AG09309 (cell line): ENCODE data around the gene TCF15.

ENCODE experiments used
- DNase-seq: peaks from one replicate; pipeline ENCODE4 v3.0.0-alpha.2; 2010; ENCODE audit warnings: low read depth
- H3K4me3 ChIP-seq: 2 replicates; pipeline ENCODE4 v1.5.1; 2011; ENCODE audit warnings: mild to moderate bottlenecking, low read depth, low read length, moderate library complexity; ENCODE audit not compliant: control insufficient read depth
- TF ChIP-seq, protein P1 (sequence below): IDR thresholded peaks from 2 replicates; pipeline ENCODE4 v1.5.1; 2011; ENCODE audit warnings: mild to moderate bottlenecking, low read depth, low read length, inconsistent platforms; ENCODE audit not compliant: insufficient read depth, control insufficient read depth; ENCODE audit errors: missing control alignments

TCF15 gene

DNA sequence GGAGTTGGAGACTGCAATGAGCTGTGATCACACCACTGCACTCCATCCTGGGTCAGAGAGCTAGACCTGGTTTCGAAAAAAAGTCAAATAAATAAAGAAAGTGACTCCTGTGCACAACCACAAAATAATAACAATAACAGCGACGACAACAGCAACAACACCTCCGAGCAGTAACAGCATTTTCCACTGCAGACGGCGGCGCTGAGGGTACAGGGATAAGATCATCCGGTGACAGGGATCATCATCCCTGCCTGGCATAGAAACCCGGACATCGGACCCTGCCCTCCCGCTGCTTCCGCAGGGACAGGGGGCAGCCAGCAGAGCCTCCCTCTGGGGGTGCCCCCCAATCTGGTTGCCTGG is 31.4 kb upstream of the TCF15 start:
- no peak for DNase-seq
- TF ChIP-seq, protein P1, sequence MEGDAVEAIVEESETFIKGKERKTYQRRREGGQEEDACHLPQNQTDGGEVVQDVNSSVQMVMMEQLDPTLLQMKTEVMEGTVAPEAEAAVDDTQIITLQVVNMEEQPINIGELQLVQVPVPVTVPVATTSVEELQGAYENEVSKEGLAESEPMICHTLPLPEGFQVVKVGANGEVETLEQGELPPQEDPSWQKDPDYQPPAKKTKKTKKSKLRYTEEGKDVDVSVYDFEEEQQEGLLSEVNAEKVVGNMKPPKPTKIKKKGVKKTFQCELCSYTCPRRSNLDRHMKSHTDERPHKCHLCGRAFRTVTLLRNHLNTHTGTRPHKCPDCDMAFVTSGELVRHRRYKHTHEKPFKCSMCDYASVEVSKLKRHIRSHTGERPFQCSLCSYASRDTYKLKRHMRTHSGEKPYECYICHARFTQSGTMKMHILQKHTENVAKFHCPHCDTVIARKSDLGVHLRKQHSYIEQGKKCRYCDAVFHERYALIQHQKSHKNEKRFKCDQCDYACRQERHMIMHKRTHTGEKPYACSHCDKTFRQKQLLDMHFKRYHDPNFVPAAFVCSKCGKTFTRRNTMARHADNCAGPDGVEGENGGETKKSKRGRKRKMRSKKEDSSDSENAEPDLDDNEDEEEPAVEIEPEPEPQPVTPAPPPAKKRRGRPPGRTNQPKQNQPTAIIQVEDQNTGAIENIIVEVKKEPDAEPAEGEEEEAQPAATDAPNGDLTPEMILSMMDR: no peak
- no peak overlapping the region for H3K4me3 ChIP-seq

DNA sequence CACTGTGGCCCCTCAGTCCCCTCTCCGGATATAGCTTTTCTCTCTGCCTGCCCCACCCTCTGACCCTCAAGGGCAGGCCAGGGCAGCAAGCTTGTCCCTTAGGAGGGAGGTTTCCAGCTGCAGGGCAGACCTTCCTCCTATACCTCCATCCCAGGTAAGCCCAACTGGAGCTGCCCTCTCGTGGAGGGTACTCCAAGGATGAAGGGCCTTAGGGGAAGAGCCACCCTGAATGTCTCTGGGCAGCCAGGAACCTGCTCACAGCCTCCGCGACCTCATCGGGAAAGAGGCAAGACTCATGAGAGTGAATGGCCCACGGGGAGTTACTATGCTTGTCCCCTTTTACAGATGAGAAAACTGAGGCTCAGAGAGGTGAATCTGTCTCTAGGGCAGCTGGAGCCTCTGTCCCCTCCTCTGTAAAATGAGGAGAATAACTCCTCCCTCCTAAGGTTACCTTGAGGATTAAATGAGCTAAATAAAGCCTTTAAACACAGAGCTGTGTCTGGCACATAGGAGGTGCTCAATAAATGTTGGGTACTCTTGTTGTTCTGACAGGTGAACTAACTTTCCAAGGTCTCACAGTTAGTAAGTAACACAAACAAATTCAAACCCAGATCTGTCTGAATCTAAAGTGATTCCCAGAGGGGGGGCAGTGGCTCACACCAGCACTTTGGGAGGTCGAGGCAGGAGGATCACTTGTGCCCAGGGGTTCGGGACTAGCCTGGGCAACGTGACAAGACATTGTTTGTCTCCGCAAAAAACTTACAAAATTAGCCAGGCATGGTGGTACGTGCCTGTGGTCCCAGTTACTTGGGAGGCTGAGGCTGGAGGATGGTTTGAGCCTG is 30.8 kb upstream of the TCF15 start:
- no peak for DNase-seq
- TF ChIP-seq, protein P1: no peak
- H3K4me3 ChIP-seq: no peak overlapping the region

DNA sequence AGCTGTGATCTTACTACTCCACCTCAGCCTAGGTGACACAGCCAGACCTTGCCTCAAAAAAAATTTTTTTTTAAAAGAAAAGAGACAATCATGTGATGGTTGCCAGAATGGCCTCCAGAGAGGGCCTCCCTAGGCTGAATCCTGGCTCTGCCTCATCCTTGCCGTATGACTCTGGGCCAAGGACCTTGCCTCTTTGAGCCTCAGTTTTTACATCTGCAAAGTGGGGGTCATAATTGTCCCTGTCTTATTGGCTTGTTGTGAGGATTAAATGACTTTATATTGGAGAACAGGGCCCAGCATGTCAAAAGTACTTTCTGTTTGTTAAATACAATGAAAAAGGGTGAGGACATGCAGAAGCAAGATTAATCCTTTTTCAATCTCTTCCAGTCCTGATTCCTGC is 28.5 kb upstream of the TCF15 start:
- no peak overlapping the region for H3K4me3 ChIP-seq
- TF ChIP-seq, protein P1: no peak
- DNase-seq: no peak

DNA sequence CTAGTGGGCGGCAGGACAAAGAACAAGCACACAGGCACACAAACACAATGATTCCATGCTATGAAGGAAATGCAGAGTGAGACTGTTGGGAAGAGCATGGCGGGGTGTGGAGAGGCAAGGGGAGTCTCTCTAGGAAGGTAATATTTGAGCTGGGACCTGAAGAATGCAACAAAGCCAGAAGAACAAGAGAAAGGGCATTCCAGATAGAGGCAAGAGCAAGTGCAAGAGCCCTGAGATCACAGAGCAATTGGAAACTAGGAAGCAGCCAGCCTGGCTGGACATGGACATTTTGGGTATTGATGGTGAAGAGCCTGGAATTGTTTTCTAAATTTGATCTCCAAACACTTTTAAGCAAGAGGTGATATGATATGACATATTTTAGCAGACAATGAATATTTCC is 27.4 kb upstream of the TCF15 start:
- TF ChIP-seq, protein P1: no peak
- H3K4me3 ChIP-seq: no peak overlapping the region
- no peak for DNase-seq

DNA sequence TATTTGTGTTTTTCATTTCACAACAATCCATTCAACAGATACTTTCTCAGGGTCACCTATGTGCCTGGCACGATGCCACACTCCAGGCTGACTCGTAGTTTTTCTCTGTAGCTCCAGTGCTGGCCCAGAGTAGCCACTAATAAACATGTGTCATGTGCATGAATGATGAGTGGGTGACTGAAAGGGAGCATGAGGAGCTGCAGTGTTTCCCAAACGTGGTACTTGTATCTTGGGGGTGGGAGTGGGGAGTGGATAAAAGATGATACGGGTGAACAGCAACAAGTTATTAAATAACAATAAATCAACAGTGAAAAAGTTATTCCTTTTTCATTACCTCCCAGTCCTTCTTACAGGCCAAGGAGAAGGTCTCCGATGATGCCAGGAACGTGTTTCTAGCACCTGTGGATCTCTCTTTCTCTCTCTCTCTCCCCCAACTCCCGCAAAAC is 25.8 kb upstream of the TCF15 start:
- DNase-seq: no peak
- TF ChIP-seq, protein P1: no peak
- H3K4me3 ChIP-seq: no peak overlapping the region

DNA sequence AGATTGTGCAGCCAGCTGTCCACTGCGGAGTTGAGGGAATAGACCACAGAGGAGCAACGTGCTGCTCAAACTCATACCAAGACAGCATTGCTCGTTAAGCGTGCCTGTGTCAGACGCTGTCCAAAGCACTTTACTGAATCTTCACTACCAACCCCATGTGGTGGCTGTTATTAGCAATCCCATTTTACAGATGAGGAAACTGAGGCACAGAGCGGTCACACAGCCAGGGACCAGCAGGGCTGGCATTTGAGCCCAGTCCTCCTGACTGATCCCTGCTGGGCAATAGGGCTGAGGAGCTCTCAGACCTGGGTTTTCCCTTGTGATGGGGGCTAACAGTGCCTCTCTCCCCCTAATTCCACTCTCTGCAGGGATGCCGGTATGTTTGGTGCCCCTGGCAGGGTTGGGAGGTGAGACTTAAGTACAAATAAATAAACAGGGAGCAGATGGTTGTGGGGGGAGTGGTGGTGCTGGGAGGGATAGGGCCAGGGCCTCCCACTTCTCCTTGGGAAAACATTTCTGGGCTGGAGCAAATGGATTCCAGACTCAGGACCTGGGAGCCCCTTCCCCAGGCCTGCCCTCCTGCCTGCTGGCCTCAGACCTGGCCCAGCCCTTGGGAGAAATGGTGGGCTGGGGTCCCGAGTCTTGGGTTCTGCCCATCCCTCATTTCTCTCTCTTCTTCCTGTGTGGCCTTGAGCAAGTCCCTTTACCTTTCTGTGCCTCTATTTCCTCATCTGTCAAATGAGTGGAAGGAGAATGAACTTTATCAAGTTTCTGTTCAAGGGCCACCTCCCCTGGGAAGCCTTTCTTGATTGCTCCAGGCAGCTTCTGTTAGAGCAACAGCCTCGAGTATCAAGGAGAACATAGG is 25.2 kb upstream of the TCF15 start:
- H3K4me3 ChIP-seq: no peak overlapping the region
- no peak for DNase-seq
- TF ChIP-seq, protein P1: no peak
